ENCODE data around the gene C8B. TPM values are rescaled to one million over a fixed set of nuclear protein-coding genes. Genes with fewer than 3 reads are reported as not detected.

C8B gene
- total and polyA plus RNA-seq, 2 donors (not counting 1 experiment from before 2014, with no cell fraction given) = not detected

GRCh38 chr1:56968878-56969495 is 3.2 kb upstream of the C8B start:
- no peak overlapping the region for H3K4me3 ChIP-seq (ENCODE audit: control extremely low read depth in 1 of 5, extremely low read depth in 1 of 5, insufficient read depth in 1 of 5, low read depth in 2 of 5, low read length in 4 of 5)
- no peak overlapping the region for H2AFZ ChIP-seq (ENCODE audit: insufficient read depth, low read depth, low read length, poor library complexity, severe bottlenecking)
- H3K9ac ChIP-seq (ENCODE audit: low read length) = no peak overlapping the region
- POLR2A ChIA-PET = no interaction called here
- no peak for ATAC-seq (ENCODE audit: low read depth)
- H3K27me3 Mint-ChIP-seq = peaks cover 4% of the 10 kb centered on the region
- H3K4me2 ChIP-seq (replicated peaks; ENCODE audit: low read depth, low read length, poor library complexity, severe bottlenecking) = no peak overlapping the region
- WGBS (ENCODE audit: insufficient coverage) = 100% methylated on average over 2 of the region's 2 CpGs
- H3K4me1 ChIP-seq (ENCODE audit: control insufficient read depth in 2 of 2, insufficient read depth in 2 of 2, low read length in 2 of 2) = no peaks in the 10 kb centered on the region
- no peak for DNase-seq
- H3K79me2 ChIP-seq (ENCODE audit: control insufficient read depth, insufficient read depth, low read length) = no peaks in the 10 kb centered on the region
- peaks cover 0 to 3% (median 0%) of the 10 kb centered on the region in 4 experiments for H3K27me3 ChIP-seq (replicated peaks in 1 of 4; ENCODE audit: control extremely low read depth in 1 of 4, control insufficient read depth in 3 of 4, insufficient read depth in 4 of 4, low read length in 3 of 4)
- no peak overlapping the region for H3K4me3 Mint-ChIP-seq
- intact Hi-C loops (cut with micrococcal nuclease) = no loop called here
- no peak overlapping the region for H3K27ac ChIP-seq (ENCODE audit: low read length in 2 of 2)
- CTCF ChIA-PET = no interaction called here
- no peaks in the 10 kb centered on the region for H3K9me3 Mint-ChIP-seq (ENCODE audit: insufficient read depth)
- no peaks in the 10 kb centered on the region for H4K20me1 ChIP-seq (ENCODE audit: control insufficient read depth, insufficient read depth, low read length, poor library complexity, severe bottlenecking)
- no peaks in the 10 kb centered on the region for H3K36me3 ChIP-seq (replicated peaks in 1 of 2; ENCODE audit: control extremely low read depth in 1 of 2, control insufficient read depth in 1 of 2, extremely low read depth in 1 of 2, insufficient read depth in 2 of 2, low read length in 1 of 2)
- H3K9me3 ChIP-seq (ENCODE audit: control extremely low read depth in 1 of 3, control insufficient read depth in 2 of 3, insufficient read depth in 1 of 3, low read length in 2 of 3) = peaks cover 0 to 3% (median 0%) of the 10 kb centered on the region in 3 donors
- TF ChIP-seq, protein P1, sequence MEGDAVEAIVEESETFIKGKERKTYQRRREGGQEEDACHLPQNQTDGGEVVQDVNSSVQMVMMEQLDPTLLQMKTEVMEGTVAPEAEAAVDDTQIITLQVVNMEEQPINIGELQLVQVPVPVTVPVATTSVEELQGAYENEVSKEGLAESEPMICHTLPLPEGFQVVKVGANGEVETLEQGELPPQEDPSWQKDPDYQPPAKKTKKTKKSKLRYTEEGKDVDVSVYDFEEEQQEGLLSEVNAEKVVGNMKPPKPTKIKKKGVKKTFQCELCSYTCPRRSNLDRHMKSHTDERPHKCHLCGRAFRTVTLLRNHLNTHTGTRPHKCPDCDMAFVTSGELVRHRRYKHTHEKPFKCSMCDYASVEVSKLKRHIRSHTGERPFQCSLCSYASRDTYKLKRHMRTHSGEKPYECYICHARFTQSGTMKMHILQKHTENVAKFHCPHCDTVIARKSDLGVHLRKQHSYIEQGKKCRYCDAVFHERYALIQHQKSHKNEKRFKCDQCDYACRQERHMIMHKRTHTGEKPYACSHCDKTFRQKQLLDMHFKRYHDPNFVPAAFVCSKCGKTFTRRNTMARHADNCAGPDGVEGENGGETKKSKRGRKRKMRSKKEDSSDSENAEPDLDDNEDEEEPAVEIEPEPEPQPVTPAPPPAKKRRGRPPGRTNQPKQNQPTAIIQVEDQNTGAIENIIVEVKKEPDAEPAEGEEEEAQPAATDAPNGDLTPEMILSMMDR (IDR thresholded peaks at IDR 0.05) = no peak
- no peak for TF ChIP-seq EZH2 (IDR thresholded peaks at IDR 0.05; ENCODE audit: borderline replicate concordance, insufficient read depth, low read depth, low read length, poor library complexity, severe bottlenecking)
- no peak overlapping the region for H3K27ac Mint-ChIP-seq
- no peaks in the 10 kb centered on the region for H3K4me1 Mint-ChIP-seq

DNA sequence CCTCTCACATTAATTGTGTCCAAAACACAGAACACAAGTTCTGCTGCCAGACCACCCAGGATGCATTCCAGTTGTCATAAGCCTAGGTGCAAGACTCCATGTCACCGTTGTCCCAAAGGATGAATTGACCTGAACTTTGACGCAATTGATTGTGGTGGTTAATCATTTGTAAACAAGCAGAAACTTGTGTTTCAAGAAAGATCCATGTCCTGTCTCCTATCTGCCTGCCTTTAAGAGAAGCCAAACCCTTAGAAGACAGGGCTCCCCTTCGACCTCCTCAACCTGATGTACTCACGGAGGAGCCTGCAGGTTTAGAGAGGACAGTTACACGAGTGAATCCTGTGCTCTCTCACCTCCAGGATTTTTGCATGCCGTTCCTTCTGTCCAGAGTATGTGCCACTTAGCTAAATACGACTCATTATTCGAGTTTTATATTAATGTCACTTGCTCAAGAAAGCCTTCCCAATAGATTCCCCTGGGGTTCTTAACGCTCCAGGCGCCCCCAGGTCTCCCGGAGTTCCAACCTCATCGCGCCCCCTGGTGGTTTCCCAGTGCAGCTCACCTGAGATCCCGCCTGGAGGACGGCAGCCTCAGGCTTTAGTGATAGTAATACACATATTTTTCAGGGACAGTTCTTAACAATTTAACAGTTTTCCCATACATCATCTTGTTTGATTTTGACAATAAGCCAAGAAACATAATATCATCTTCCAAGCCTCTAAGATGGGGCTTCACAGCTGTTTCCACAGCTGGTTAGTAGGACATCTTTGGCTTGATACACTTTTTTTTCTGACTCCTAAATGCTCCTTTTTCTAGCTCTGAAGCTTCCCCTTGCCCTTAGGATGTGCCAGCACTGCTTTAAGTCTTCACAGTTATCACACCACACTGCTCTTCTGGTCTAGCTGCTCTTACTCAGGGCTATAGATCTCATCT is 2.4 kb upstream of the C8B start:
- Mint-ChIP-seq H3K4me1 (no peaks in the 10 kb centered on the region), H3K27me3 (peaks cover 4% of the 10 kb centered on the region), H3K4me3 (no peak overlapping the region), H3K9me3 (ENCODE audit: insufficient read depth) (no peaks in the 10 kb centered on the region), H3K27ac (no peak overlapping the region)
- CTCF ChIA-PET = no interaction called here
- ATAC-seq (ENCODE audit: low read depth) = no peak
- intact Hi-C loops (cut with micrococcal nuclease) = no loop called here
- no peaks in the 10 kb centered on the region for H4K20me1 ChIP-seq (ENCODE audit: control insufficient read depth, insufficient read depth, low read length, poor library complexity, severe bottlenecking)
- H3K4me3 ChIP-seq (ENCODE audit: control extremely low read depth in 1 of 5, extremely low read depth in 1 of 5, insufficient read depth in 1 of 5, low read depth in 2 of 5, low read length in 4 of 5) = no peak overlapping the region
- no peak for DNase-seq
- H3K27ac ChIP-seq (ENCODE audit: low read length in 2 of 2) = no peak overlapping the region
- no peaks in the 10 kb centered on the region for H3K79me2 ChIP-seq (ENCODE audit: control insufficient read depth, insufficient read depth, low read length)
- peaks cover 0 to 3% (median 0%) of the 10 kb centered on the region in 3 donors for H3K9me3 ChIP-seq (ENCODE audit: control extremely low read depth in 1 of 3, control insufficient read depth in 2 of 3, insufficient read depth in 1 of 3, low read length in 2 of 3)
- POLR2A ChIA-PET = no interaction called here
- H3K9ac ChIP-seq (ENCODE audit: low read length) = no peak overlapping the region
- TF ChIP-seq, protein P1 (IDR thresholded peaks at IDR 0.05) = no peak
- H2AFZ ChIP-seq (ENCODE audit: insufficient read depth, low read depth, low read length, poor library complexity, severe bottlenecking) = no peak overlapping the region
- H3K36me3 ChIP-seq (replicated peaks in 1 of 2; ENCODE audit: control extremely low read depth in 1 of 2, control insufficient read depth in 1 of 2, extremely low read depth in 1 of 2, insufficient read depth in 2 of 2, low read length in 1 of 2) = no peaks in the 10 kb centered on the region
- peaks cover 0 to 3% (median 0%) of the 10 kb centered on the region in 4 experiments for H3K27me3 ChIP-seq (replicated peaks in 1 of 4; ENCODE audit: control extremely low read depth in 1 of 4, control insufficient read depth in 3 of 4, insufficient read depth in 4 of 4, low read length in 3 of 4)
- 76% methylated on average over 8 of the region's 15 CpGs for WGBS (ENCODE audit: insufficient coverage)
- H3K4me1 ChIP-seq (ENCODE audit: control insufficient read depth in 2 of 2, insufficient read depth in 2 of 2, low read length in 2 of 2) = no peaks in the 10 kb centered on the region
- H3K4me2 ChIP-seq (replicated peaks; ENCODE audit: low read depth, low read length, poor library complexity, severe bottlenecking) = no peak overlapping the region

All from B cell (primary cell).